HG02943 (cell line): Measurements from ENCODE around the gene ALKBH8.
"Not testable (repeated sequence)": the region's sequence is repeated elsewhere in the genome, so short reads cannot be mapped to it uniquely, and the experiment has no call there.

Experiments used
- ATAC-seq: cut with Tn5 transposase; IDR thresholded peaks from one replicate; pipeline ENCODE4 v1.9.1; 2021; ENCODE audit warnings: mild to moderate bottlenecking, low read depth, moderate library complexity; ENCODE audit not compliant: unreplicated experiment

ALKBH8 gene

GRCh38 chr11:107508201-107508857 lies 57.2 kb downstream of the ALKBH8 start:
- ATAC-seq, result no peak

DNA sequence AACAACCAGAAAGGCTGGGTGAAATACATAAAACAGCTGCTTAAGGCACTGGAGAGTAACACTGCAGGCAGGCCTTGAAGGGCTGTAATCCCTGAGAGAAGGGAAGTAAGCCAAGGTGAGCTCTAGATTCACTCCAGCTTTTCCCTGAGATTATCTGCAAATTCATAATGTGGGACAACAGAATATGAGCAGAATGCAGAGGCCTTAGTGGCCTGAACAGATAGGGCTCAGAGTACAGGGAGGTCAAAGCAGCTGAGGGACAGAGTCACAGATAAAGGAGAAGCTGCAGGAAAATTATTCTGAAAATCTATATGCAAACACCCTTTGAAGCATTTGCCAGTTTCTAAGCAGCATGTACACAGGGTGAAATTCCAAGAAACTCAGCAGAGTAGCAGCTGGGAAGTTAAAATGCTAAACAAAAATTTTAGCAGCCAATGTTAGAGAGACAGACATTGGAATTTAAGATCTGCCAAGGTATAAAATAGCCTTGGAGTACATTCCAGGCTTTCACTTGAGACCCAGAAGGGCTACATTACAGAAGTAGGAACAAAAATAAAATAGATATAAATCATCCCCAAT lies 59.8 kb downstream of the ALKBH8 start:
- no peak for ATAC-seq

DNA sequence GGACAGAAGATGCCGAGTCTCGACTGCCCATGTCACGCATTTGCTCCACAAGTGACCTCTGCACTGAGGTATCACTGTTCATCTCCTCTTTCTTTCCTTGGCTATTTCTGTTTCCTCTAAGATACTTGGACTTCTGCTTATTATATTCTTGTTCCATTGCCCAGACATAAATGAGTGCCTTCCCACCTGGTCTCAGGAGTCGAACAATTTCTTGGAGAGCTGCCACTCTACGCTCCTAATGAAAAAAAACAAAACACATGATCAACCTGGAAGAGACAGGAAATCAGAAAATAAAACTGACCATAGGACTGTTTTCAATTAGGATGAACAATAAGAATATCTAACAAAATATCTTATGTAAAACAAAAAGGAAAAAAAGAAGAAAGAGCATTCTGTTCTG lies 60.6 kb downstream of the ALKBH8 start:
- no peak for ATAC-seq

GRCh38 chr11:107501713-107502112 lies 63.8 kb downstream of the ALKBH8 start:
- ATAC-seq, result no peak

- ATAC-seq, result not testable (repeated sequence)
Measured at GRCh38 chr11:107497371-107497770, 68.2 kb downstream of the ALKBH8 start.

GRCh38 chr11:107496011-107496410 lies 69.5 kb downstream of the ALKBH8 start:
- no peak for ATAC-seq

GRCh38 chr11:107494055-107494454 lies 71.5 kb downstream of the ALKBH8 start:
- no peak for ATAC-seq

DNA sequence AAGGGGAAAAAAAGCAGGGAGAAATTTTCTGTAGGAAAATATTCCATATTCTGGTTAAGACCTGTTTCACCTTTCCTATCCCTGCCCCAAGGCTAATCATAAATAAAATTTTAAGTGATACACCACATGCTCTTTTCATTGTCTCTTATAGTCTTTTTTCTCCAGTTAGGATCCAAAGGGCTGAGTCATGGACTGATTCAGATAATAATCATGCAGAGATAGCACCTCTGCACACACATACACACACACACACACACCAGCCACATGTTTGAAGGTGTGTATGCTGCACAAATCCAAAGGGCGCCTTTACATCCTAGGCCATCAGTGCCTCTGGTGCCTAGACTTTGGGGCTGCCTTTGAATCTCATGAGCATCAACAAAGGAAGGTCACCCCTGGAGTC lies 72.4 kb downstream of the ALKBH8 start:
- ATAC-seq, result no peak

DNA sequence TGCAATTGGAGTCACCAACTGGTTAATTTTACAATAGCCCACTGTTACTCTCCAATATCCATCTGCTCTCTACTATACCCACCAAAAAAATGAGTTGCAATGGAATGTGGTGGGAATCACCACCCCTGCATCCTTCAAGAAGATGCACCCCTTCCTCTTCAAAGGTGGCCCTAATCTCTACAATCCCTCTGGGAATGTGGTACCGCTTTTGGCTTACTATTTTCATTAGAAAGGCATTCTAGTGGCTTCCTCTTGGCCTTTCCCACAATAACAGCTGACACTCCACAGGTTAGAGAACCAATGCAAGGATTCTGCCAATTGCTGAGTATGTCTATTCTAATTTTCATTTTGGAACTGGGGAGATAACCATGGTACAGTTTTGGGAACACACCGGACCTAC lies 74.7 kb downstream of the ALKBH8 start:
- no peak for ATAC-seq

DNA sequence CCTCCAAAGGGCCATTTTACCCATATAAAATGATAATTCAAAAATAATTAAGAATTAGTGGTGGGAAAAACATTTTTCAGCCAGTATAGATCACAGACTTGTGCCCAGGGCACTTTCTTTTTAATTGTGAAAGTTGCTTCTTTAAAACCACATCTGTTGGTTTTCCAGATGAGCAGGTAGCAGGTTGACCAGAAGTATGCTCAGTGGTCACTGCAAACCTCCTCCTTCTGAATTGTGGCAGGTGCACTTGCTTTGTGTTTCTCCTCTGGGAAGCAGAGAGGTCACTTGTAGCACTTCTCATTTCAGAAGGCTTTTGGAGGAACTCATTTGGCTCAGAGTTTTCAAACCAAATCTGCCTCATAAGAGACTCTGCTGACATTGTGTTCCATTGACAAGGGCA lies 83.3 kb downstream of the ALKBH8 start:
- no peak for ATAC-seq

GRCh38 chr11:107478922-107479321 lies 86.6 kb downstream of the ALKBH8 start:
- ATAC-seq, result no peak

- ATAC-seq, result no peak
Measured at GRCh38 chr11:107477820-107478219, 87.7 kb downstream of the ALKBH8 start.

DNA sequence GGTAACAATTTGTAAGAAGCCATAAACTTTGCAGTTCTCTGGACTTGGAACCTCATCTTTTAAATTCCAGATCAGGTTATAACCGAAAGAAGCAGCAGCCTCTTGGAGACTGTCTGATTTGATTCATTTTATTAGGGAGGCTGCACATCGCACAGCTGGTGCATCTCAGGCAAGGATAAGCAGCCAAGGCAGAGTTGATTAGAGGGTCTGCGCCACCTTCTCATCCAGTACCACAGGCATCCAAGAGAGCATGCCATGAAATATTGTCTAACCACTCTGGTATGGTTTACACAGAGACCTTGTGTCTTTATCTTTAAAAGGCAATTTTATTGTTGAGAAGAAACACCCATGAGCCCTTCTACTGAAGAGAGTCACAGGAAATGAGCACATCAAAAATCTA lies 91.7 kb downstream of the ALKBH8 start:
- ATAC-seq, result no peak

GRCh38 chr11:107472966-107473365 lies 92.6 kb downstream of the ALKBH8 start:
- ATAC-seq, result no peak

- no peak for ATAC-seq
Measured at GRCh38 chr11:107468596-107468995, 96.9 kb downstream of the ALKBH8 start.

- ATAC-seq, result no peak
Measured at GRCh38 chr11:107467696-107468095, 97.8 kb downstream of the ALKBH8 start.

- not testable (repeated sequence) for ATAC-seq
Measured at GRCh38 chr11:107466275-107466866, 99.2 kb downstream of the ALKBH8 start.

GRCh38 chr11:107457558-107458271 lies 107.8 kb downstream of the ALKBH8 start, which contains the start of gene CWF19L2:
TSS of gene CWF19L2 (minus strand) at chr11:107457825. CDS start at chr11:107457816, 9 bp downstream.
- ATAC-seq, result peak; percentile 94

- ATAC-seq, result peak; percentile 43
Measured at GRCh38 chr11:107457205-107457557, 108.4 kb downstream of the ALKBH8 start.

DNA sequence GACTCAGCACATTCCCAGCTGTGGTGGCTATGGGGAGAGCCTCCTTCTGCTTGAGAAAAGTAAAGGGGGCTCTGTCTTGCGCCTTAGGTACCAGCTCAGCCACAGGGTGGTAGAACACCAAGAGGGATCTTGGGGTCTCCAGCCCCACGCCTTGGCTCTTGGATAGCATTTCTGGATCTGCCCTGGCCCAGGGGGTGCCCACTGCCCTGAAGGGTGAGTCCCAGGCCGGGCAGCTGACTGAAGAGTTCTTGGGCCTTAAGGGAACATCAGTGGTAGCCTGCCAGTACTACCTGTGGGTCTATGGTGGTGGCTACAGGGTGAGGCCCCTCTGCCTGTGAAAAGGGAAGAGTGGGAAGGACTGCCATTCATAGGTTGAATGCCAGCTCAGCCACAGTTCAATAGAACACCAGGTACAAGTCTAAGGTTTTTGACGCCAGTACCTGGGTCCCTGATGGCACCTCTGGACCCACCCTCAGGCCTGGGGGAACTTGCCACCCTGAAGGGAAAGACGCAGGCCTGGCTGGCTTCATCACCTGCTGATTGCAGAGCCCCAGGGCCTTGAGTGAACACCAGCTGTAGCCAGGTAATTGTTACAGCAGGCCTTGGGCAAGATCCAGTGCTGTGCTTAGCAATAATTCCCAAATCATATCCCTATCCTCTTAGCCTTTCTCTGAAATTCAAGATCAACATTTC lies 111.8 kb downstream of the ALKBH8 start:
- ATAC-seq, result no peak
